RPMI7951 (cell line): ENCODE data around the gene UBP1. TPM values are rescaled to one million over a fixed set of nuclear protein-coding genes. Genes with fewer than 3 reads are reported as not detected.
A peak's percentile ranks its signal among the peaks of the same experiment; 100 is the strongest.
"Not testable (repeated sequence)": the region's sequence is repeated elsewhere in the genome, so short reads cannot be mapped to it uniquely, and the experiment has no call there.

Experiments used
- DNase-seq: peaks from one replicate; pipeline ENCODE4 v3.0.0-alpha.2; 2012; ENCODE audit warnings: low read depth
- total RNA-seq: library from RNA; depleted of rRNA; stranded (reverse); fragments of >200 nt; shearing (Covaris generic); gene quantifications from 2 replicates; pipeline ENCODE4 v1.2.3, GENCODE V29; 2014

UBP1 gene
- total RNA-seq, 1 experiment from 2014 or later: 32.0 TPM

- no peak for DNase-seq
These were observed 48.8 kb downstream of the UBP1 start for GRCh38 chr3:33391255-33391995.

GRCh38 chr3:33389908-33390307, 50.3 kb downstream of the UBP1 start:
- DNase-seq: no peak

- no peak for DNase-seq
These were observed 51.7 kb downstream of the UBP1 start for GRCh38 chr3:33388374-33389100.

- no peak for DNase-seq
These were observed 53.6 kb downstream of the UBP1 start for GRCh38 chr3:33386631-33387030.

- no peak for DNase-seq
These were observed 54.8 kb downstream of the UBP1 start for GRCh38 chr3:33385423-33385822.

GRCh38 chr3:33383951-33384350, 56.3 kb downstream of the UBP1 start:
- DNase-seq: no peak

GRCh38 chr3:33380653-33381052, 59.6 kb downstream of the UBP1 start:
- no peak for DNase-seq

- peak; percentile 74 for DNase-seq
These were observed 62.3 kb downstream of the UBP1 start for GRCh38 chr3:33377931-33378330.

GRCh38 chr3:33377489-33377888, 62.7 kb downstream of the UBP1 start:
- no peak for DNase-seq

GRCh38 chr3:33373082-33373437, 67.1 kb downstream of the UBP1 start:
- DNase-seq: no peak

- peak; percentile 74 for DNase-seq
These were observed 67.8 kb downstream of the UBP1 start for GRCh38 chr3:33372218-33373081.

GRCh38 chr3:33364531-33365128, 75.6 kb downstream of the UBP1 start:
- no peak for DNase-seq

- no peak for DNase-seq
These were observed 76.1 kb downstream of the UBP1 start for GRCh38 chr3:33364060-33364459.

GRCh38 chr3:33363113-33363800, 76.9 kb downstream of the UBP1 start:
- DNase-seq: no peak

GRCh38 chr3:33360136-33360825, 79.9 kb downstream of the UBP1 start:
- no peak for DNase-seq

GRCh38 chr3:33358172-33358781, 81.9 kb downstream of the UBP1 start:
- DNase-seq: no peak

- peak; percentile 41 for DNase-seq
These were observed 84.6 kb downstream of the UBP1 start for GRCh38 chr3:33355611-33356010.

GRCh38 chr3:33339758-33340157, 100.4 kb downstream of the UBP1 start:
- no peak for DNase-seq

GRCh38 chr3:33338936-33339465, 101.2 kb downstream of the UBP1 start:
- DNase-seq: not testable (repeated sequence)
